HepG2 (cell line): ENCODE measurements around the gene CREG1. TPM values are rescaled to one million over a fixed set of nuclear protein-coding genes. Genes with fewer than 3 reads are reported as not detected.

Source experiments
- ETV5 ChIP-seq: IDR thresholded peaks from 2 replicates; pipeline ENCODE4 v1.6.1; 2018; ENCODE audit warnings: missing biosample characterization, missing genetic modification reagents, inconsistent platforms, borderline replicate concordance
- HCFC1 ChIP-seq: fragments of 150-350 bp; IDR thresholded peaks from 2 replicates; pipeline ENCODE4 v1.6.1; 2014; ENCODE audit warnings: low read depth, low read length
- KAT7 ChIP-seq: IDR thresholded peaks from 2 replicates; pipeline ENCODE4 v1.6.1; 2018; ENCODE audit warnings: borderline replicate concordance, missing compliant biosample characterization
- KDM6A ChIP-seq: IDR thresholded peaks from 2 replicates; pipeline ENCODE4 v1.6.1; 2016; ENCODE audit warnings: low read depth
- NFIB ChIP-seq: sonication (generic); formaldehyde crosslinking; IDR thresholded peaks from 2 replicates; pipeline ENCODE4 v1.9.0; 2021; ENCODE audit warnings: missing genetic modification reagents, mild to moderate bottlenecking, borderline replicate concordance
- RNF2 ChIP-seq: fragments of 450-650 bp; conservative IDR thresholded peaks from 2 replicates; pipeline ENCODE4 v1.6.1; 2016; ENCODE audit warnings: low read depth
- SOX6 ChIP-seq, 2 experiments: fragments of 450-650 bp in 1 of 2; sonication (generic) in 1 of 2; formaldehyde crosslinking in 1 of 2; IDR thresholded peaks; 2 replicates each; pipeline versions ENCODE4 v1.4.0 to v1.6.1; 2017 to 2020; ENCODE audit warnings: antibody characterized with exemption in 1 of 2, mild to moderate bottlenecking in 1 of 2, missing genetic modification reagents in 1 of 2
- ZNF225 ChIP-seq: sonication (generic); formaldehyde crosslinking; IDR thresholded peaks from 2 replicates; pipeline ENCODE4 v1.4.0; 2020; ENCODE audit warnings: mild to moderate bottlenecking, missing genetic modification reagents
- ZNF530 ChIP-seq: sonication (generic); formaldehyde crosslinking; IDR thresholded peaks from 2 replicates; pipeline ENCODE4 v1.5.0; 2020; ENCODE audit warnings: low read depth, mild to moderate bottlenecking, missing genetic modification reagents
- polyA plus RNA-seq, 8 experiments: library from polyadenylated mRNA; depleted of rRNA in 3 of 8; stranded (reverse) in 7 of 8; unstranded in 1 of 8; fragments of >200 nt; fragmentation: Illumina TruSeq in 4 of 8; extraction: Trizol in 4 of 8; gene quantifications; 2 replicates each; pipeline versions ENCODE4 v1.2.1 to v1.2.3, GENCODE V29; 2011 to 2016; ENCODE audit warnings: low read depth in 4 of 8, missing spikeins in 1 of 8, mixed read lengths in 1 of 8; ENCODE audit not compliant: insufficient read depth in 1 of 8
- total RNA-seq, 5 experiments: library from RNA; depleted of rRNA; stranded (reverse); fragments of >200 nt; fragmentation: Illumina TruSeq; extraction: Trizol; gene quantifications; 2 replicates each; pipeline ENCODE4 v1.2.3, GENCODE V29; 2016; ENCODE audit warnings: low read depth in 1 of 5
- TF ChIP-seq, protein P1 (sequence below): sonication (generic); formaldehyde crosslinking; IDR thresholded peaks from 2 replicates; pipeline ENCODE4 v1.9.0; 2021; ENCODE audit warnings: mild to moderate bottlenecking, missing genetic modification reagents
- TF ChIP-seq, protein P2 (sequence below): sonication (generic); formaldehyde crosslinking; IDR thresholded peaks from 2 replicates; pipeline ENCODE4 v1.8.1; 2022; ENCODE audit warnings: low read depth, mild to moderate bottlenecking, missing genetic modification reagents

The CREG1 gene
- total and polyA plus RNA-seq, 2 of the 13 experiments (the other 11 are each of a cell fraction or from before 2014, with no cell fraction given): 31.3 to 33.5 TPM

DNA sequence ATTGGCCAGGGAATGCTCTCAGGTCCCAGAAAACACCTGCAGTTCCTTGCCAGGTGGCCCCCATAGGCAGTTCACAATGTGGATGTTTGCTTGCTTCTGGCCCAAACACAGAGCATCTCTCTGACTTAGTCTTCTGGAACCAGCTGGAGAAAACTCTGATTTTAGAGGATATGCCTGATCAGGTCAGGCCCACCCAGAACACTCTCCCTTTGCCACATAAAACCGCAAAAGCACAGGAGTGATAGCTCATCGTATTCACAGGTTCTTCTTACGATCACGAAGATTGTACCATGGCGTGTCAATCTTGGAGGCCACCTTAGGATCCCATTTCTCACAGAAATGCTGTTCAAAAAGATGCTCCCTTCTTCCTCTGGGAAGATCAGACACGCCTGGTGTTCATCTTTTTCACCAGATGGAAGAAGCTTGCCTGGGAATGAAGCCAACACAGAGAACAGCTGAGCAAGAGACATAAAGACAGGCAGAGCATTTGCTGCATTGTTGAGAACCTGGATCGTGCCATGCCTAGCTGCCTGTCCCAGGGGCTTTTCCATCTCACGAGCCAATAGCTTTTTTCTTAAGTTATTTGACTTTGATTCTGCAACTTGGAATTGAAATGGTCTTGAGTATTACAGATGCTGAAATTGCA is 23.6 kb downstream of the CREG1 start (continued):
- TF ChIP-seq ZNF530 (CRISPR knock-in tag) (no peak), KDM6A (CRISPR knock-in tag) (no peak), KAT7 (CRISPR knock-in tag) (no peak), ZNF225 (CRISPR knock-in tag) (no peak), NFIB (CRISPR knock-in tag) (no peak), SOX6 (IDR thresholded peaks at IDR 0.05) (no peak), SOX6 (CRISPR knock-in tag; IDR thresholded peaks at IDR 0.05) (no peak), HCFC1 (no peak), ETV5 (CRISPR knock-in tag) (no peak), RNF2 (no peak)
- TF ChIP-seq, protein P1, sequence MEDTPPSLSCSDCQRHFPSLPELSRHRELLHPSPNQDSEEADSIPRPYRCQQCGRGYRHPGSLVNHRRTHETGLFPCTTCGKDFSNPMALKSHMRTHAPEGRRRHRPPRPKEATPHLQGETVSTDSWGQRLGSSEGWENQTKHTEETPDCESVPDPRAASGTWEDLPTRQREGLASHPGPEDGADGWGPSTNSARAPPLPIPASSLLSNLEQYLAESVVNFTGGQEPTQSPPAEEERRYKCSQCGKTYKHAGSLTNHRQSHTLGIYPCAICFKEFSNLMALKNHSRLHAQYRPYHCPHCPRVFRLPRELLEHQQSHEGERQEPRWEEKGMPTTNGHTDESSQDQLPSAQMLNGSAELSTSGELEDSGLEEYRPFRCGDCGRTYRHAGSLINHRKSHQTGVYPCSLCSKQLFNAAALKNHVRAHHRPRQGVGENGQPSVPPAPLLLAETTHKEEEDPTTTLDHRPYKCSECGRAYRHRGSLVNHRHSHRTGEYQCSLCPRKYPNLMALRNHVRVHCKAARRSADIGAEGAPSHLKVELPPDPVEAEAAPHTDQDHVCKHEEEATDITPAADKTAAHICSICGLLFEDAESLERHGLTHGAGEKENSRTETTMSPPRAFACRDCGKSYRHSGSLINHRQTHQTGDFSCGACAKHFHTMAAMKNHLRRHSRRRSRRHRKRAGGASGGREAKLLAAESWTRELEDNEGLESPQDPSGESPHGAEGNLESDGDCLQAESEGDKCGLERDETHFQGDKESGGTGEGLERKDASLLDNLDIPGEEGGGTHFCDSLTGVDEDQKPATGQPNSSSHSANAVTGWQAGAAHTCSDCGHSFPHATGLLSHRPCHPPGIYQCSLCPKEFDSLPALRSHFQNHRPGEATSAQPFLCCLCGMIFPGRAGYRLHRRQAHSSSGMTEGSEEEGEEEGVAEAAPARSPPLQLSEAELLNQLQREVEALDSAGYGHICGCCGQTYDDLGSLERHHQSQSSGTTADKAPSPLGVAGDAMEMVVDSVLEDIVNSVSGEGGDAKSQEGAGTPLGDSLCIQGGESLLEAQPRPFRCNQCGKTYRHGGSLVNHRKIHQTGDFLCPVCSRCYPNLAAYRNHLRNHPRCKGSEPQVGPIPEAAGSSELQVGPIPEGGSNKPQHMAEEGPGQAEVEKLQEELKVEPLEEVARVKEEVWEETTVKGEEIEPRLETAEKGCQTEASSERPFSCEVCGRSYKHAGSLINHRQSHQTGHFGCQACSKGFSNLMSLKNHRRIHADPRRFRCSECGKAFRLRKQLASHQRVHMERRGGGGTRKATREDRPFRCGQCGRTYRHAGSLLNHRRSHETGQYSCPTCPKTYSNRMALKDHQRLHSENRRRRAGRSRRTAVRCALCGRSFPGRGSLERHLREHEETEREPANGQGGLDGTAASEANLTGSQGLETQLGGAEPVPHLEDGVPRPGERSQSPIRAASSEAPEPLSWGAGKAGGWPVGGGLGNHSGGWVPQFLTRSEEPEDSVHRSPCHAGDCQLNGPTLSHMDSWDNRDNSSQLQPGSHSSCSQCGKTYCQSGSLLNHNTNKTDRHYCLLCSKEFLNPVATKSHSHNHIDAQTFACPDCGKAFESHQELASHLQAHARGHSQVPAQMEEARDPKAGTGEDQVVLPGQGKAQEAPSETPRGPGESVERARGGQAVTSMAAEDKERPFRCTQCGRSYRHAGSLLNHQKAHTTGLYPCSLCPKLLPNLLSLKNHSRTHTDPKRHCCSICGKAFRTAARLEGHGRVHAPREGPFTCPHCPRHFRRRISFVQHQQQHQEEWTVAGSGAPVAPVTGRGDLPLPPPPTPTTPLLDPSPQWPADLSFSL (CRISPR knock-in tag): no peak
- TF ChIP-seq, protein P2, sequence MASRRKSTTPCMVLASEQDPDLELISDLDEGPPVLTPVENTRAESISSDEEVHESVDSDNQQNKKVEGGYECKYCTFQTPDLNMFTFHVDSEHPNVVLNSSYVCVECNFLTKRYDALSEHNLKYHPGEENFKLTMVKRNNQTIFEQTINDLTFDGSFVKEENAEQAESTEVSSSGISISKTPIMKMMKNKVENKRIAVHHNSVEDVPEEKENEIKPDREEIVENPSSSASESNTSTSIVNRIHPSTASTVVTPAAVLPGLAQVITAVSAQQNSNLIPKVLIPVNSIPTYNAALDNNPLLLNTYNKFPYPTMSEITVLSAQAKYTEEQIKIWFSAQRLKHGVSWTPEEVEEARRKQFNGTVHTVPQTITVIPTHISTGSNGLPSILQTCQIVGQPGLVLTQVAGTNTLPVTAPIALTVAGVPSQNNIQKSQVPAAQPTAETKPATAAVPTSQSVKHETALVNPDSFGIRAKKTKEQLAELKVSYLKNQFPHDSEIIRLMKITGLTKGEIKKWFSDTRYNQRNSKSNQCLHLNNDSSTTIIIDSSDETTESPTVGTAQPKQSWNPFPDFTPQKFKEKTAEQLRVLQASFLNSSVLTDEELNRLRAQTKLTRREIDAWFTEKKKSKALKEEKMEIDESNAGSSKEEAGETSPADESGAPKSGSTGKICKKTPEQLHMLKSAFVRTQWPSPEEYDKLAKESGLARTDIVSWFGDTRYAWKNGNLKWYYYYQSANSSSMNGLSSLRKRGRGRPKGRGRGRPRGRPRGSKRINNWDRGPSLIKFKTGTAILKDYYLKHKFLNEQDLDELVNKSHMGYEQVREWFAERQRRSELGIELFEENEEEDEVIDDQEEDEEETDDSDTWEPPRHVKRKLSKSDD: no peak
